ENCODE measurements around the gene SCIN.

DNA sequence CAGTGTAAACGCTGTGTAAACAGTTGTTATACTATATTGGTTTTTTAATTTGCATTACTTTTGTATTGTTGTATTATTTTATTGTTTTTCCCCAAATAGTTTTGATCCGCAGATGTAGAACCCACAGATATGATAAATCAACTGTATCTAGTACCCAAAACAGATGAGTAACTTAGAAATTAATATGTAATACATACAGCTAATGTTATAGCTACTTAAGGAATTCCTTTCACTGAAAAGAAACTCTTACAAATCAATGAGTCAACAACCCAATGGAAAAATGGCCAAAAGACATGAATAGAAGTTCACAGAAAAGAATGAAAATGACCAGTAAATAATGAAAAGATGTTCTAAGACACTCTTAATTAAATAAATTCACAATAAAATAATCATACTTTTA is 84.6 kb downstream of the SCIN start:
- TF ChIP-seq LEF1 (IDR thresholded peaks at IDR 0.05; ENCODE audit: borderline replicate concordance) (no peak), SP1 (IDR thresholded peaks at IDR 0.05) (no peak), ELF4 (IDR thresholded peaks at IDR 0.05) (no peak)

All from HEK293T (cell line).